ENCODE results near the gene F10.
"Not testable (repeated sequence)": the region's sequence is repeated elsewhere in the genome, so short reads cannot be mapped to it uniquely, and the experiment has no call there.

F10 gene

GRCh38 chr13:113161433-113161832 lies 38.8 kb downstream of the F10 start:
- no peak for DNase-seq (ENCODE audit: low spot score)
- TF ChIP-seq CTCF (IDR thresholded peaks at IDR 0.05; ENCODE audit: extremely low read depth, missing control alignments), result no peak

GRCh38 chr13:113161975-113162374 lies 39.4 kb downstream of the F10 start:
- DNase-seq (ENCODE audit: low spot score), result not testable (repeated sequence)

- no peak for DNase-seq (ENCODE audit: low spot score)
- no peak for TF ChIP-seq CTCF (IDR thresholded peaks at IDR 0.05; ENCODE audit: extremely low read depth, missing control alignments)
Observed at GRCh38 chr13:113162783-113163685, 40.4 kb downstream of the F10 start.

- no peak for TF ChIP-seq CTCF (IDR thresholded peaks at IDR 0.05; ENCODE audit: extremely low read depth, missing control alignments)
- no peak for DNase-seq (ENCODE audit: low spot score)
Observed at GRCh38 chr13:113164492-113164891, 41.9 kb downstream of the F10 start.

GRCh38 chr13:113166266-113166665 lies 43.7 kb downstream of the F10 start:
- no peak for TF ChIP-seq CTCF (IDR thresholded peaks at IDR 0.05; ENCODE audit: extremely low read depth, missing control alignments)
- no peak for DNase-seq (ENCODE audit: low spot score)

GRCh38 chr13:113166681-113167080 lies 44.1 kb downstream of the F10 start:
- DNase-seq (ENCODE audit: low spot score), result no peak
- TF ChIP-seq CTCF (IDR thresholded peaks at IDR 0.05; ENCODE audit: extremely low read depth, missing control alignments), result no peak

GRCh38 chr13:113167155-113167554 lies 44.6 kb downstream of the F10 start:
- no peak for DNase-seq (ENCODE audit: low spot score)
- TF ChIP-seq CTCF (IDR thresholded peaks at IDR 0.05; ENCODE audit: extremely low read depth, missing control alignments), result no peak

GRCh38 chr13:113167575-113167974 lies 45.0 kb downstream of the F10 start:
- no peak for TF ChIP-seq CTCF (IDR thresholded peaks at IDR 0.05; ENCODE audit: extremely low read depth, missing control alignments)
- no peak for DNase-seq (ENCODE audit: low spot score)

Data from GM20000 (cell line).